HepG2 (cell line): ENCODE results near the gene PLA1A. TPM values are rescaled to one million over a fixed set of nuclear protein-coding genes. Genes with fewer than 3 reads are reported as not detected.

Experiments
- DMAP1 ChIP-seq: IDR thresholded peaks from 2 replicates; pipeline ENCODE4 v1.6.1; 2016
- DNMT1 ChIP-seq: sonication (generic); formaldehyde crosslinking; IDR thresholded peaks from 2 replicates; pipeline ENCODE4 v1.5.1; 2020; ENCODE audit warnings: mild to moderate bottlenecking, missing genetic modification reagents
- DZIP1 ChIP-seq: sonication (generic); formaldehyde crosslinking; IDR thresholded peaks from 2 replicates; pipeline ENCODE4 v1.5.0; 2020; ENCODE audit warnings: mild to moderate bottlenecking, missing genetic modification reagents
- EZH2 ChIP-seq: conservative IDR thresholded peaks from 2 replicates; pipeline ENCODE4 v1.6.1; 2012; ENCODE audit warnings: mild to moderate bottlenecking, low read depth, low read length, moderate library complexity
- ISL2 ChIP-seq: sonication (generic); formaldehyde crosslinking; IDR thresholded peaks from 2 replicates; pipeline ENCODE4 v1.5.0; 2020; ENCODE audit warnings: missing genetic modification reagents
- KAT8 ChIP-seq: IDR thresholded peaks from 2 replicates; pipeline ENCODE4 v1.6.1; 2016; ENCODE audit warnings: missing genetic modification reagents, missing compliant biosample characterization
- KLF12 ChIP-seq: sonication (generic); formaldehyde crosslinking; IDR thresholded peaks from 2 replicates; pipeline ENCODE4 v1.4.0; 2020; ENCODE audit warnings: missing genetic modification reagents, borderline replicate concordance
- MEF2D ChIP-seq: sonication (generic); formaldehyde crosslinking; IDR thresholded peaks from 2 replicates; pipeline ENCODE4 v1.5.1; 2020; ENCODE audit warnings: mild to moderate bottlenecking, missing genetic modification reagents
- MTA1 ChIP-seq: sonication (generic); formaldehyde crosslinking; IDR thresholded peaks from 2 replicates; pipeline ENCODE4 v1.4.0; 2020; ENCODE audit warnings: missing genetic modification reagents, mild to moderate bottlenecking, borderline replicate concordance
- NCOR1 ChIP-seq: fragments of 200-600 bp; sonication (generic); IDR thresholded peaks from 2 replicates; pipeline ENCODE4 v1.7.0; 2017; ENCODE audit warnings: antibody characterized with exemption, low read length, borderline replicate concordance
- ONECUT2 ChIP-seq: sonication (generic); formaldehyde crosslinking; IDR thresholded peaks from 2 replicates; pipeline ENCODE4 v1.4.0; 2020; ENCODE audit warnings: missing genetic modification reagents
- TRAFD1 ChIP-seq: sonication (generic); formaldehyde crosslinking; IDR thresholded peaks from 2 replicates; pipeline ENCODE4 v1.5.1; 2020; ENCODE audit warnings: missing genetic modification reagents, mild to moderate bottlenecking, borderline replicate concordance
- UBTF ChIP-seq: sonication (generic); formaldehyde crosslinking; IDR thresholded peaks from 2 replicates; pipeline ENCODE4 v1.4.0; 2020; ENCODE audit warnings: mild to moderate bottlenecking, missing genetic modification reagents
- ZNF567 ChIP-seq: sonication (generic); formaldehyde crosslinking; IDR thresholded peaks from 2 replicates; pipeline ENCODE4 v1.8.1; 2023; ENCODE audit warnings: mild to moderate bottlenecking, missing genetic modification reagents, borderline replicate concordance
- polyA plus RNA-seq, 8 experiments: library from polyadenylated mRNA; depleted of rRNA in 3 of 8; stranded (reverse) in 7 of 8; unstranded in 1 of 8; fragments of >200 nt; fragmentation: Illumina TruSeq in 4 of 8; extraction: Trizol in 4 of 8; gene quantifications; 2 replicates each; pipeline versions ENCODE4 v1.2.1 to v1.2.3, GENCODE V29; 2011 to 2016; ENCODE audit warnings: low read depth in 4 of 8, missing spikeins in 1 of 8, mixed read lengths in 1 of 8; ENCODE audit not compliant: insufficient read depth in 1 of 8
- total RNA-seq, 5 experiments: library from RNA; depleted of rRNA; stranded (reverse); fragments of >200 nt; fragmentation: Illumina TruSeq; extraction: Trizol; gene quantifications; 2 replicates each; pipeline ENCODE4 v1.2.3, GENCODE V29; 2016; ENCODE audit warnings: low read depth in 1 of 5
- TF ChIP-seq, protein P1 (sequence below), 2 experiments: sonication (generic) in 1 of 2; formaldehyde crosslinking in 1 of 2; IDR thresholded peaks; 2 replicates each; pipeline versions ENCODE4 v1.4.0 to v1.6.1; 2016 to 2020; ENCODE audit warnings: borderline replicate concordance in 1 of 2, low read depth in 1 of 2, mild to moderate bottlenecking in 1 of 2, missing genetic modification reagents in 1 of 2

PLA1A gene
- total and polyA plus RNA-seq, 2 of the 13 experiments (the other 11 are each of a cell fraction or from before 2014, with no cell fraction given) = 0.11 to 0.18 TPM

- TF ChIP-seq TRAFD1 (CRISPR knock-in tag) (no peak), MTA1 (peak; percentile 59; the same call in 1 of the 2 replicates), ONECUT2 (CRISPR knock-in tag) (no peak), KLF12 (CRISPR knock-in tag) (peak; percentile 22; the same call in 1 of the 2 replicates), MEF2D (0 out of 2 replicates have a peak, but pooled peaks have one; percentile 29), DNMT1 (CRISPR knock-in tag) (no peak), DMAP1 (CRISPR knock-in tag) (peak; percentile 87), ZNF567 (CRISPR knock-in tag) (no peak), KAT8 (CRISPR knock-in tag) (peak; percentile 97), EZH2 (no peak), UBTF (CRISPR knock-in tag) (peak; percentile 35; the same call in 1 of the 2 replicates), DZIP1 (CRISPR knock-in tag) (no peak), ISL2 (CRISPR knock-in tag) (peak; percentile 14; the same call in 1 of the 2 replicates), NCOR1 (no peak)
- TF ChIP-seq, protein P1, sequence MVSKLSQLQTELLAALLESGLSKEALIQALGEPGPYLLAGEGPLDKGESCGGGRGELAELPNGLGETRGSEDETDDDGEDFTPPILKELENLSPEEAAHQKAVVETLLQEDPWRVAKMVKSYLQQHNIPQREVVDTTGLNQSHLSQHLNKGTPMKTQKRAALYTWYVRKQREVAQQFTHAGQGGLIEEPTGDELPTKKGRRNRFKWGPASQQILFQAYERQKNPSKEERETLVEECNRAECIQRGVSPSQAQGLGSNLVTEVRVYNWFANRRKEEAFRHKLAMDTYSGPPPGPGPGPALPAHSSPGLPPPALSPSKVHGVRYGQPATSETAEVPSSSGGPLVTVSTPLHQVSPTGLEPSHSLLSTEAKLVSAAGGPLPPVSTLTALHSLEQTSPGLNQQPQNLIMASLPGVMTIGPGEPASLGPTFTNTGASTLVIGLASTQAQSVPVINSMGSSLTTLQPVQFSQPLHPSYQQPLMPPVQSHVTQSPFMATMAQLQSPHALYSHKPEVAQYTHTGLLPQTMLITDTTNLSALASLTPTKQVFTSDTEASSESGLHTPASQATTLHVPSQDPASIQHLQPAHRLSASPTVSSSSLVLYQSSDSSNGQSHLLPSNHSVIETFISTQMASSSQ (IDR thresholded peaks at IDR 0.05; ENCODE audit: low read depth) = no peak
- TF ChIP-seq, protein P1 (CRISPR knock-in tag; IDR thresholded peaks at IDR 0.05; ENCODE audit: borderline replicate concordance) = peak; percentile 29; the same call in 1 of the 2 replicates
Measured at GRCh38 chr3:119676771-119677640, 79.3 kb downstream of the PLA1A start, which contains the start of gene COX17 (continued).
